Measurements from ENCODE around the gene TMEM151B. TPM values are rescaled to one million over a fixed set of nuclear protein-coding genes. Genes with fewer than 3 reads are reported as not detected.
A peak's percentile ranks its signal among the peaks of the same experiment; 100 is the strongest.

The TMEM151B gene
- total and polyA plus RNA-seq, 2 experiments from 2014 or later = 0.30 TPM

- no peaks in the 10 kb centered on the region for H3K9me2 ChIP-seq (replicated peaks; ENCODE audit: insufficient read depth)
- peaks cover 46% of the 10 kb centered on the region for H3K27me3 ChIP-seq
- no peak overlapping the region for H3K4me3 ChIP-seq
- DNase-seq (ENCODE audit: low spot score) = peak; percentile 16
- H4K20me1 ChIP-seq (ENCODE audit: insufficient read depth, poor library complexity, severe bottlenecking) = no peaks in the 10 kb centered on the region
- H3K4me2 ChIP-seq = no peak overlapping the region
- no peaks in the 10 kb centered on the region for H3K9me3 ChIP-seq (ENCODE audit: low read depth)
- H3K4me1 ChIP-seq (ENCODE audit: insufficient read depth) = no peaks in the 10 kb centered on the region
- WGBS (ENCODE audit: low lambda C conversion rate, missing lambda C conversion rate) = 84% methylated on average over 7 of the region's 7 CpGs
- H3K36me3 ChIP-seq (replicated peaks; ENCODE audit: insufficient read depth, low read depth) = no peaks in the 10 kb centered on the region
- no peaks in the 10 kb centered on the region for H3K79me2 ChIP-seq
- H2AFZ ChIP-seq = no peak overlapping the region
- no peak overlapping the region for H3K27ac ChIP-seq
- TF ChIP-seq EZH2 (IDR thresholded peaks at IDR 0.05; ENCODE audit: borderline replicate concordance) = no peak
- no peak for TF ChIP-seq CTCF (IDR thresholded peaks at IDR 0.05; ENCODE audit: poor library complexity)
- TF ChIP-seq EZH2phosphoT487 (IDR thresholded peaks at IDR 0.05; ENCODE audit: low read depth, severe bottlenecking, unreplicated experiment) = no peak
These were observed 69.7 kb downstream of the TMEM151B start for GRCh38 chr6:44339763-44340625.

GRCh38 chr6:44341095-44341890, 71.0 kb downstream of the TMEM151B start:
- Histone ChIP-seq H3K36me3 (replicated peaks; ENCODE audit: insufficient read depth, low read depth) (no peaks in the 10 kb centered on the region), H3K27ac (no peak overlapping the region), H4K20me1 (ENCODE audit: insufficient read depth, poor library complexity, severe bottlenecking) (no peaks in the 10 kb centered on the region), H2AFZ (no peak overlapping the region), H3K79me2 (no peaks in the 10 kb centered on the region), H3K4me1 (ENCODE audit: insufficient read depth) (no peaks in the 10 kb centered on the region), H3K4me2 (no peak overlapping the region), H3K9me3 (ENCODE audit: low read depth) (no peaks in the 10 kb centered on the region), H3K9me2 (replicated peaks; ENCODE audit: insufficient read depth) (no peaks in the 10 kb centered on the region), H3K4me3 (no peak overlapping the region), H3K27me3 (peaks cover 43% of the 10 kb centered on the region)
- TF ChIP-seq CTCF (IDR thresholded peaks at IDR 0.05; ENCODE audit: poor library complexity) (no peak), EZH2phosphoT487 (IDR thresholded peaks at IDR 0.05; ENCODE audit: low read depth, severe bottlenecking, unreplicated experiment) (no peak), EZH2 (IDR thresholded peaks at IDR 0.05; ENCODE audit: borderline replicate concordance) (no peak)
- DNase-seq (ENCODE audit: low spot score) = no peak
- 80% methylated on average over 8 of the region's 8 CpGs for WGBS (ENCODE audit: low lambda C conversion rate, missing lambda C conversion rate)

- Histone ChIP-seq H3K9me3 (ENCODE audit: low read depth) (no peaks in the 10 kb centered on the region), H3K9me2 (replicated peaks; ENCODE audit: insufficient read depth) (no peaks in the 10 kb centered on the region), H3K79me2 (no peaks in the 10 kb centered on the region), H3K4me2 (peak overlapping the region; percentile 65), H3K4me1 (ENCODE audit: insufficient read depth) (no peaks in the 10 kb centered on the region), H3K27ac (no peak overlapping the region), H3K4me3 (no peak overlapping the region), H3K36me3 (replicated peaks; ENCODE audit: insufficient read depth, low read depth) (no peaks in the 10 kb centered on the region), H2AFZ (no peak overlapping the region), H3K27me3 (peaks cover 39% of the 10 kb centered on the region), H4K20me1 (ENCODE audit: insufficient read depth, poor library complexity, severe bottlenecking) (no peaks in the 10 kb centered on the region)
- no peak for DNase-seq (ENCODE audit: low spot score)
- TF ChIP-seq EZH2phosphoT487 (IDR thresholded peaks at IDR 0.05; ENCODE audit: low read depth, severe bottlenecking, unreplicated experiment) (no peak), CTCF (IDR thresholded peaks at IDR 0.05; ENCODE audit: poor library complexity) (no peak), EZH2 (IDR thresholded peaks at IDR 0.05; ENCODE audit: borderline replicate concordance) (no peak)
- WGBS (ENCODE audit: low lambda C conversion rate, missing lambda C conversion rate) = 87% methylated on average over 6 of the region's 6 CpGs
These were observed 71.8 kb downstream of the TMEM151B start for GRCh38 chr6:44342052-44342451.
